HCT116 (cell line): Measurements from ENCODE around the gene TMCO4. TPM values are rescaled to one million over a fixed set of nuclear protein-coding genes. Genes with fewer than 3 reads are reported as not detected.

Experiments
- ATAC-seq: fragments of 200-7000 bp; cut with Tn5 transposase; 2 replicates; pipeline ENCODE4 v1.9.1; 2020; ENCODE audit warnings: mild to moderate bottlenecking, moderate library complexity
- BruUV-seq: library from RNA; stranded (reverse); fragments of 400-500 nt; replicated peaks from 2 replicates; lab custom pipeline; 2021; lab: Mats Ljungman, UMichigan
- CTCF ChIA-PET: fragments of 300-600 bp; sonication (Branson Sonifier 250); formaldehyde crosslinking; loops from one replicate; lab custom pipeline; 2021; ENCODE audit warnings: antibody characterized with exemption; lab: Charles Lee
- POLR2A ChIA-PET: fragments of 300-600, 350-600 bp; sonication (Branson Sonifier 250); formaldehyde crosslinking; loops from one replicate; lab custom pipeline; 2021; ENCODE audit warnings: antibody characterized with exemption; lab: Charles Lee
- RAD21 ChIA-PET, 2 experiments: fragments of 300-600 bp; sonication (Branson Sonifier 250); formaldehyde crosslinking; loops; one replicate each; lab custom pipeline; 2023; ENCODE audit warnings: low total read pairs in 2 of 2; ENCODE audit not compliant: uncharacterized antibody in 2 of 2, unreplicated experiment in 2 of 2, low non-redundant PET in 1 of 2; lab: Charles Lee
- DNase-seq: peaks from one replicate; pipeline ENCODE4 v3.0.0-alpha.2; 2010; ENCODE audit warnings: low read depth, low spot score
- H2AFZ ChIP-seq: fragments of 200-600 bp; shearing (Covaris generic), sonication (generic); 2 replicates; pipeline ENCODE4 v1.6.1; 2017; ENCODE audit warnings: low read depth, mixed run types, mixed read lengths, antibody characterized with exemption, low read length; ENCODE audit not compliant: poor library complexity, severe bottlenecking
- H3K27ac ChIP-seq: 2 replicates; pipeline ENCODE4 v1.5.1; 2012; ENCODE audit warnings: low read depth, low read length
- H3K27me3 ChIP-seq: fragments of 200-600 bp; sonication (generic); 2 replicates; pipeline ENCODE4 v1.6.1; 2016; ENCODE audit warnings: mixed run types, low read length, mixed read lengths; ENCODE audit not compliant: insufficient read depth
- H3K36me3 ChIP-seq, 2 experiments: fragments of 200-500 bp in 1 of 2; fragments of 200-600 bp in 1 of 2; sonication (Bioruptor generic) in 1 of 2; sonication (generic) in 1 of 2; 2 replicates each; pipeline versions ENCODE4 v1.5.1 to v1.6.1; 2014 to 2016; ENCODE audit warnings: low read length in 2 of 2, inconsistent platforms in 1 of 2, mixed read lengths in 1 of 2, mixed run types in 1 of 2; ENCODE audit not compliant: insufficient read depth in 2 of 2, control insufficient read depth in 1 of 2
- H3K4me1 ChIP-seq, 2 experiments: fragments of 200-600 bp in 1 of 2; sonication (generic) in 1 of 2; 2 replicates each; pipeline versions ENCODE4 v1.5.1 to v1.6.1; 2012 to 2017; ENCODE audit warnings: low read length in 2 of 2, inconsistent platforms in 1 of 2, mild to moderate bottlenecking in 1 of 2, mixed read lengths in 1 of 2, mixed run types in 1 of 2, moderate library complexity in 1 of 2; ENCODE audit not compliant: insufficient read depth in 2 of 2, control insufficient read depth in 1 of 2
- H3K4me2 ChIP-seq: fragments of 200-600 bp; sonication (generic); 2 replicates; pipeline ENCODE4 v1.6.1; 2017; ENCODE audit warnings: mixed run types, low read length, mixed read lengths
- H3K4me3 ChIP-seq, 2 experiments: fragments of 200-600 bp in 1 of 2; sonication (generic) in 1 of 2; replicated peaks in 1 of 2; 2 replicates each; pipeline ENCODE4 v1.5.1; 2011 to 2016; ENCODE audit warnings: low read length in 2 of 2, control low read depth in 1 of 2, low read depth in 1 of 2, mild to moderate bottlenecking in 1 of 2, mixed read lengths in 1 of 2, mixed run types in 1 of 2
- H3K79me2 ChIP-seq: fragments of 200-600 bp; sonication (generic); 2 replicates; pipeline ENCODE4 v1.6.1; 2017; ENCODE audit warnings: mild to moderate bottlenecking, mixed run types, low read length, moderate library complexity, mixed read lengths; ENCODE audit not compliant: insufficient read depth
- H3K9ac ChIP-seq: fragments of 200-600 bp; sonication (generic); 2 replicates; pipeline ENCODE4 v1.6.1; 2016; ENCODE audit warnings: low read length, mixed read lengths
- H3K9me2 ChIP-seq: fragments of 200-600 bp; sonication (generic), shearing (Covaris generic); 2 replicates; pipeline ENCODE4 v1.6.1; 2017; ENCODE audit warnings: mixed run types, mild to moderate bottlenecking, moderate library complexity; ENCODE audit not compliant: insufficient read depth
- H3K9me3 ChIP-seq, 2 experiments: fragments of 200-500 bp in 1 of 2; fragments of 200-600 bp in 1 of 2; sonication (Bioruptor generic) in 1 of 2; sonication (generic) in 1 of 2; 2 replicates each; pipeline ENCODE4 v1.6.1; 2014 to 2017; ENCODE audit warnings: low read length in 2 of 2, mixed read lengths in 2 of 2, inconsistent platforms in 1 of 2, low read depth in 1 of 2, mild to moderate bottlenecking in 1 of 2, mixed run types in 1 of 2, moderate library complexity in 1 of 2; ENCODE audit not compliant: control insufficient read depth in 1 of 2, insufficient read depth in 1 of 2
- H4K20me1 ChIP-seq: fragments of 200-600 bp; sonication (generic), shearing (Covaris generic); 2 replicates; pipeline ENCODE4 v1.6.1; 2017; ENCODE audit warnings: mixed run types, mild to moderate bottlenecking, moderate library complexity; ENCODE audit not compliant: insufficient read depth
- ATF3 ChIP-seq: IDR thresholded peaks from 2 replicates; pipeline ENCODE4 v1.6.1; 2012
- CTCF ChIP-seq, 3 experiments: fragments of 200-600 bp in 1 of 3; sonication (generic) in 1 of 3; IDR thresholded peaks in 2 of 3; conservative IDR thresholded peaks in 1 of 3; 2 replicates each; pipeline ENCODE4 v1.5.1; 2012 to 2017; ENCODE audit warnings: low read depth in 2 of 3, low read length in 2 of 3, antibody characterized with exemption in 1 of 3, borderline replicate concordance in 1 of 3, control low read depth in 1 of 3, mild to moderate bottlenecking in 1 of 3, mixed read lengths in 1 of 3, mixed run types in 1 of 3, moderate library complexity in 1 of 3; ENCODE audit not compliant: insufficient read depth in 1 of 3
- EZH2 ChIP-seq: fragments of 200-600 bp; sonication (generic); IDR thresholded peaks from 2 replicates; pipeline ENCODE4 v1.6.1; 2017; ENCODE audit warnings: antibody characterized with exemption, mixed run types
- JUND ChIP-seq: IDR thresholded peaks from 2 replicates; pipeline ENCODE4 v1.6.1; 2012
- POLR2AphosphoS5 ChIP-seq: IDR thresholded peaks from 2 replicates; pipeline ENCODE4 v1.6.1; 2011; ENCODE audit warnings: mild to moderate bottlenecking, low read depth, low read length, moderate library complexity
- SRF ChIP-seq: IDR thresholded peaks from 2 replicates; pipeline ENCODE4 v1.6.1; 2012; ENCODE audit warnings: low read depth
- TCF7L2 ChIP-seq: IDR thresholded peaks from 2 replicates; pipeline ENCODE4 v1.7.0; 2011; ENCODE audit warnings: borderline replicate concordance, inconsistent platforms; ENCODE audit not compliant: insufficient read depth, insufficient read length; ENCODE audit errors: extremely low read depth
- ZFX ChIP-seq: fragments of 450-650 bp; IDR thresholded peaks from 2 replicates; pipeline ENCODE4 v1.6.1; 2017
- intact Hi-C: fragments of 100-400 bp; cut with micrococcal nuclease; formaldehyde crosslinking; loops from 2 replicates; pipeline ENCODE4 v1.10.0; 2022
- total RNA-seq: library from RNA; stranded (reverse); gene quantifications from one replicate; pipeline ENCODE4 v1.2.1, GENCODE V29; 2021; ENCODE audit not compliant: unreplicated experiment

TMCO4 gene
- total RNA-seq, 1 experiment from 2014 or later = 12.7 TPM

- Histone ChIP-seq H3K27me3 (no peaks in the 10 kb centered on the region), H3K79me2 (peaks cover 59% of the 10 kb centered on the region), H3K4me2 (peak overlapping the region; percentile 99), H3K9me2 (no peaks in the 10 kb centered on the region), H3K36me3 (no peaks in the 10 kb centered on the region), H3K9me3 (no peaks in the 10 kb centered on the region), H4K20me1 (no peaks in the 10 kb centered on the region), H3K27ac (peak overlapping the region; percentile 82), H3K4me1 (peaks cover 38 to 62% of the 10 kb centered on the region in 2 experiments), H3K4me3 (peak overlapping the region; percentile 68 to 92), H3K9ac (peak overlapping the region; percentile 93), H2AFZ (no peak overlapping the region)
- ATAC-seq (no peak), DNase-seq (no peak)
- ChIA-PET RAD21 (interaction anchor here in 1 of 2 experiments (0.5 kb wide), 1 partner anchor 62 kb away, joined by 3 read pairs; no protein-coding TSS in a partner anchor), CTCF (interaction anchor here (0.7 kb wide), 1 partner anchor 8 kb away, joined by 3 read pairs; no protein-coding TSS in a partner anchor), POLR2A (no interaction called here)
- no peak for TF ChIP-seq POLR2AphosphoS5
- TF ChIP-seq ZFX = no peak
- TF ChIP-seq JUND = no peak
- no peak for TF ChIP-seq EZH2
- no peak for TF ChIP-seq SRF
- no peak for TF ChIP-seq CTCF (IDR thresholded peaks at IDR 0.05 in 2 of 3, conservative IDR thresholded peaks at IDR 0.05 in 1 of 3; ENCODE audit: borderline replicate concordance in 1 of 3, insufficient read depth in 1 of 3, low read depth in 2 of 3, low read length in 2 of 3)
- TF ChIP-seq ATF3 = no peak
- TF ChIP-seq TCF7L2 = no peak
- TSS peak; percentile 46 for BruUV-seq
- intact Hi-C loops = loop anchor here (5.0 kb wide), 1 partner anchor 393 kb away; the partner anchor contains the start of genes EMC1 and MRTO4
These were observed 154.1 kb downstream of the TMCO4 start for GRCh38 chr1:19645411-19646251.
